ENCODE results near the gene NPHP4.

- TF ChIP-seq CTCF (IDR thresholded peaks at IDR 0.05; ENCODE audit: low read length) (no peak), EZH2 (optimal IDR thresholded peaks at IDR 0.05; ENCODE audit: low read depth, low read length) (no peak), EZH2phosphoT487 (IDR thresholded peaks at IDR 0.05; ENCODE audit: low read length) (no peak)
Measured at GRCh38 chr1:5982276-5982675, 9.9 kb downstream of the NPHP4 start.

Data from MM.1S (cell line).